ENCODE measurements around the gene OPCML.

OPCML gene

GRCh38 chr11:132988411-132988810 is 543.9 kb downstream of the OPCML start:
- H3K27ac ChIP-seq: no peak overlapping the region
- no peak for TF ChIP-seq ZFX (IDR thresholded peaks at IDR 0.05; ENCODE audit: borderline replicate concordance)

DNA sequence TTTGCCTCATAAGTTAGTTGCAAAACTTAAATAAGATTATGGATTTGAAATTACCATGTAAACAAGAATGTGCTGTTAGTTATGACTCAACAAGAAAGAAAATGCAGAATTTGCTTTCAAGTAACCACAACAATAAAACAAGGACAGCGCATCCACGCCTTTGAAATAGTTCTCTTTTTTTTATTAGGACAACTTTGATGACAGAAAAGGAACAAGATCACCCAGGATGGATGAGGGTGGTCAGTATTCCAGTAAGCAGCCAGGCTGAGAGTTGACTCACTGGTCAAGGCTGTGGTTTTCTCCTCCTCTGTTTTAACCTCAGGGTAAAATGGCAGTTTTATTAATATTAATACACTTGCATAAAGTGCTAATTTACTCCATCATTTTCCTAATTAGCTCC is 544.4 kb downstream of the OPCML start:
- TF ChIP-seq ZFX (IDR thresholded peaks at IDR 0.05; ENCODE audit: borderline replicate concordance): no peak
- TF ChIP-seq, protein P1, sequence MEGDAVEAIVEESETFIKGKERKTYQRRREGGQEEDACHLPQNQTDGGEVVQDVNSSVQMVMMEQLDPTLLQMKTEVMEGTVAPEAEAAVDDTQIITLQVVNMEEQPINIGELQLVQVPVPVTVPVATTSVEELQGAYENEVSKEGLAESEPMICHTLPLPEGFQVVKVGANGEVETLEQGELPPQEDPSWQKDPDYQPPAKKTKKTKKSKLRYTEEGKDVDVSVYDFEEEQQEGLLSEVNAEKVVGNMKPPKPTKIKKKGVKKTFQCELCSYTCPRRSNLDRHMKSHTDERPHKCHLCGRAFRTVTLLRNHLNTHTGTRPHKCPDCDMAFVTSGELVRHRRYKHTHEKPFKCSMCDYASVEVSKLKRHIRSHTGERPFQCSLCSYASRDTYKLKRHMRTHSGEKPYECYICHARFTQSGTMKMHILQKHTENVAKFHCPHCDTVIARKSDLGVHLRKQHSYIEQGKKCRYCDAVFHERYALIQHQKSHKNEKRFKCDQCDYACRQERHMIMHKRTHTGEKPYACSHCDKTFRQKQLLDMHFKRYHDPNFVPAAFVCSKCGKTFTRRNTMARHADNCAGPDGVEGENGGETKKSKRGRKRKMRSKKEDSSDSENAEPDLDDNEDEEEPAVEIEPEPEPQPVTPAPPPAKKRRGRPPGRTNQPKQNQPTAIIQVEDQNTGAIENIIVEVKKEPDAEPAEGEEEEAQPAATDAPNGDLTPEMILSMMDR (IDR thresholded peaks at IDR 0.05): no peak
- no peak overlapping the region for H3K27ac ChIP-seq

DNA sequence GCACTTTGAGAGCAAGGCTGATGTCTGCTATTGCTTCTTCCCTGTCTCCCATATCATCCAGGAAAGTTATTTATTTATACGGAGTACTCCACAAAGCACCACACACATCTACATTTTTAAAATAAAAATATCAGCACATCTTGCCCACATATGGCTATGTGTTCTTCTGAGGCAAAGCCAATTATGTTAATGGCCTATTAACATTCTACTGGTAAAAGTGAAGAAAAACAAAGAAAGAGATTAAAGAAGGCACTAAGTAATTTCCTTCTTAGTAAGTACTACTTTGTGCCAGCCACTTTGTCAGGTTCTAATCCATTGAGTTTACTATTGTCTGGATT is 548.7 kb downstream of the OPCML start:
- no peak for TF ChIP-seq ZFX (IDR thresholded peaks at IDR 0.05; ENCODE audit: borderline replicate concordance)
- TF ChIP-seq, protein P1 (IDR thresholded peaks at IDR 0.05): no peak
- H3K27ac ChIP-seq: no peak overlapping the region

DNA sequence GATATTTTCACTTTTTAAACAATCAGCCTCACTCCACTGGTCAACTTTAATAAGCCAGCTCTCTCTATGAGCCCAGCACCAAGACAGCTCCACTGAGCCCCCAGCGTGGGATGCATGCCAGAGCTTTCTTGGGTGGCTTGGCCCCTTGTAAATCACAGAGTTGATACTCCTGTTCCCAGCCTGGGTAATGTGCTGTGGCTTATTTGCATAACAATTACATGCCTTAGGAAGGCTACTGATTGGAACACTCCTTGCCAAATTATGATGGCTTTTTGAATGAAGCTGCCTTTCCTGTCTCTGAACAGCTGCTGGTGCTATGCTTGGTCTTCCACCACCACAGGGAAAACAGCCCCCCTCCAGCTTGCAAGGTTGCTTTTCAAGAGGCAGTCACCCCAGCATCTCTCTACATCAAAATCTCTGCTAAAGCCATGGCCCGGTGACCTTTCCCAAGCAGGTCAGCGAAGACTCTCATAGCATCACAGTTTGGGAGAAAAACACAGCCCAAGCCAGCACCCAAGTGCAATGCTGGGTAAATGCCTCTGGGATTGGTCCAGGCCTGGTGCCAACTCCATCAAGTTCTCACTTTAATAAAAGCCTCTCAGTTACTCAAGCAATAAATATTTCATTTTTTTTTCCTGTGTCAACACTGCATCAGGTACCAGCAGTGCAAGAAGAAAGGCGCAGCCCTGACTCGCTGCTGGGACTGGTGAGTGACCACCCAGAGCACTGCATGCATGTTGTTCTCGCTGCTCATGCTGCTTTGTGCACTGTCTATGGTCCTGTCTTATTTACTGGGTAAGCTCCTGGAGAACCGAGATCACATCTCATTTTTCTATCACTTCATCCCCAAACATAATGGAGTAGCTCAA is 549.3 kb downstream of the OPCML start:
- no peak overlapping the region for H3K27ac ChIP-seq
- no peak for TF ChIP-seq ZFX (IDR thresholded peaks at IDR 0.05; ENCODE audit: borderline replicate concordance)
- TF ChIP-seq, protein P1 (IDR thresholded peaks at IDR 0.05): no peak

- H3K27ac ChIP-seq: no peak overlapping the region
- TF ChIP-seq ZFX (IDR thresholded peaks at IDR 0.05; ENCODE audit: borderline replicate concordance): no peak
- TF ChIP-seq, protein P1 (IDR thresholded peaks at IDR 0.05): no peak
These were observed 551.0 kb downstream of the OPCML start for GRCh38 chr11:132981131-132981956.

- TF ChIP-seq ZFX (IDR thresholded peaks at IDR 0.05; ENCODE audit: borderline replicate concordance): no peak
- TF ChIP-seq, protein P1 (IDR thresholded peaks at IDR 0.05): no peak
These were observed 551.6 kb downstream of the OPCML start for GRCh38 chr11:132980670-132981069.

DNA sequence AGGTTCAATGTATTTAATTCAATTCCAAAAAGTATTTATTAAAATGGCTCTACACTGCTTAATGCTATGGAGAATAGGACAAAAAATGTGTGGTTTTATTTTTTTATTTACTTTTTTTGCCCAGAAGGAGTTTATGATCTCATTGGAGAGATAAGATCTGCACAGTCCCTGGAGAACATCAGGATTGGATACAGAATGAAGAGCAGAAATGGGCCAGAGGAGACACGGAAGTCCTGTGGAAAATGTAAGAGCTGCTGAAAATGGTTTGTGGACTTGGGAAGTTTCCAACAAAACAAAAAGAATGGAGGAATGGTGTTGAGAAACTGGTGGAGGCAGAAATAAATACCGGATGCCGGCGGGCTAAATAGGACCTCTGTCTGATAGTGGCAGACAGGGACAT is 554.6 kb downstream of the OPCML start:
- TF ChIP-seq ZFX (IDR thresholded peaks at IDR 0.05; ENCODE audit: borderline replicate concordance): no peak
- TF ChIP-seq, protein P1 (IDR thresholded peaks at IDR 0.05): no peak
- no peak overlapping the region for H3K27ac ChIP-seq

More at GRCh38 chr11:132980670-132981069, 551.6 kb downstream of the OPCML start:
- no peak overlapping the region for H3K27ac ChIP-seq
